ENCODE data around the gene SMNDC1. TPM values are rescaled to one million over a fixed set of nuclear protein-coding genes. Genes with fewer than 3 reads are reported as not detected.
A peak's percentile ranks its signal among the peaks of the same experiment; 100 is the strongest.

Gene SMNDC1
- total RNA-seq, 2 donors from 2014 or later: 8.0 to 11.0 TPM

DNA sequence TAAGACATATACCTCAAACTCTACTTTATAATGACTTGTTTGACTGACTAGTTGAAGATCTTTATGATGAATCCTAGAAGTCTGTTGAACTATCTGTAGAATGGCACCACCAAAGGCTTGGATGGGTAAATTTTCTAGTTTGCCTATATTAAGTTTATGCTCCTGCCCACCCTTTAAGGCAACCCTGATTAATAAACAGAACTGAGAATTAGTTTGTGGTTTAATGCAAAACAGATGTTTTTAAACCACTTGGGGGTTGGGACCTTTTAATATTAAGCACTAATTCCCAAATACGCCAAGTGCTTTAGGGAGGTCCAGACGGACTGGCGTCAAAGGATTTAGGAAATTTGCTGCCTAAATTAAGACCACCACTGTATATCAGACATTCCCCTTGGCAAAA lies 20.5 kb downstream of the SMNDC1 start:
- intact Hi-C loops (cut with DNase I): no loop called here
- no peak overlapping the region for H3K27ac ChIP-seq
- H3K36me3 ChIP-seq: peaks cover 0 to 2% of the 10 kb centered on the region in 2 donors
- no peaks in the 10 kb centered on the region for H3K27me3 ChIP-seq (replicated peaks; ENCODE audit: insufficient read depth)
- H3K4me3 ChIP-seq: no peak overlapping the region
- no peaks in the 10 kb centered on the region for H3K9me3 ChIP-seq
- no peaks in the 10 kb centered on the region for H3K4me1 ChIP-seq (replicated peaks)
- TF ChIP-seq, protein P1, sequence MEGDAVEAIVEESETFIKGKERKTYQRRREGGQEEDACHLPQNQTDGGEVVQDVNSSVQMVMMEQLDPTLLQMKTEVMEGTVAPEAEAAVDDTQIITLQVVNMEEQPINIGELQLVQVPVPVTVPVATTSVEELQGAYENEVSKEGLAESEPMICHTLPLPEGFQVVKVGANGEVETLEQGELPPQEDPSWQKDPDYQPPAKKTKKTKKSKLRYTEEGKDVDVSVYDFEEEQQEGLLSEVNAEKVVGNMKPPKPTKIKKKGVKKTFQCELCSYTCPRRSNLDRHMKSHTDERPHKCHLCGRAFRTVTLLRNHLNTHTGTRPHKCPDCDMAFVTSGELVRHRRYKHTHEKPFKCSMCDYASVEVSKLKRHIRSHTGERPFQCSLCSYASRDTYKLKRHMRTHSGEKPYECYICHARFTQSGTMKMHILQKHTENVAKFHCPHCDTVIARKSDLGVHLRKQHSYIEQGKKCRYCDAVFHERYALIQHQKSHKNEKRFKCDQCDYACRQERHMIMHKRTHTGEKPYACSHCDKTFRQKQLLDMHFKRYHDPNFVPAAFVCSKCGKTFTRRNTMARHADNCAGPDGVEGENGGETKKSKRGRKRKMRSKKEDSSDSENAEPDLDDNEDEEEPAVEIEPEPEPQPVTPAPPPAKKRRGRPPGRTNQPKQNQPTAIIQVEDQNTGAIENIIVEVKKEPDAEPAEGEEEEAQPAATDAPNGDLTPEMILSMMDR (IDR thresholded peaks at IDR 0.05): no peak
- no peak for TF ChIP-seq POLR2A (IDR thresholded peaks at IDR 0.05)
- 95% methylated on average over 3 of the region's 3 CpGs for WGBS
- no peak for DNase-seq (ENCODE audit: low spot score)

GRCh38 chr10:110279407-110279986 lies 25.2 kb downstream of the SMNDC1 start:
- Histone ChIP-seq H3K27me3 (replicated peaks; ENCODE audit: insufficient read depth) (no peaks in the 10 kb centered on the region), H3K4me3 (no peak overlapping the region), H3K36me3 (no peaks in the 10 kb centered on the region), H3K27ac (peak overlapping the region in 1 of 2 donors; percentile 36), H3K9me3 (no peaks in the 10 kb centered on the region), H3K4me1 (replicated peaks) (no peaks in the 10 kb centered on the region)
- intact Hi-C loops (cut with DNase I): loop anchor here (2.0 to 10.0 kb wide), 3 partner anchors 52 to 395 kb away; no protein-coding TSS in a partner anchor
- no peak for TF ChIP-seq POLR2A (IDR thresholded peaks at IDR 0.05)
- peak; percentile 83 for TF ChIP-seq POLR2AphosphoS5 (IDR thresholded peaks at IDR 0.05)
- TF ChIP-seq, protein P1 (IDR thresholded peaks at IDR 0.05): peak; percentile 52 to 87 (median 80)
- DNase-seq (ENCODE audit: low spot score): peak; percentile 62
- WGBS: 26% methylated on average over 6 of the region's 6 CpGs

GRCh38 chr10:110278562-110279406 lies 25.9 kb downstream of the SMNDC1 start:
- no peak for DNase-seq (ENCODE audit: low spot score)
- Histone ChIP-seq H3K27me3 (replicated peaks; ENCODE audit: insufficient read depth) (no peaks in the 10 kb centered on the region), H3K4me3 (no peak overlapping the region), H3K27ac (peak overlapping the region in 1 of 2 donors; percentile 36), H3K36me3 (no peaks in the 10 kb centered on the region), H3K4me1 (replicated peaks) (no peaks in the 10 kb centered on the region), H3K9me3 (no peaks in the 10 kb centered on the region)
- WGBS: 46% methylated on average over 7 of the region's 7 CpGs
- intact Hi-C loops (cut with DNase I): loop anchor here (2.0 to 10.0 kb wide), 3 partner anchors 51 to 394 kb away; no protein-coding TSS in a partner anchor
- no peak for TF ChIP-seq POLR2AphosphoS5 (IDR thresholded peaks at IDR 0.05)
- no peak for TF ChIP-seq POLR2A (IDR thresholded peaks at IDR 0.05)
- TF ChIP-seq, protein P1 (IDR thresholded peaks at IDR 0.05): no peak

DNA sequence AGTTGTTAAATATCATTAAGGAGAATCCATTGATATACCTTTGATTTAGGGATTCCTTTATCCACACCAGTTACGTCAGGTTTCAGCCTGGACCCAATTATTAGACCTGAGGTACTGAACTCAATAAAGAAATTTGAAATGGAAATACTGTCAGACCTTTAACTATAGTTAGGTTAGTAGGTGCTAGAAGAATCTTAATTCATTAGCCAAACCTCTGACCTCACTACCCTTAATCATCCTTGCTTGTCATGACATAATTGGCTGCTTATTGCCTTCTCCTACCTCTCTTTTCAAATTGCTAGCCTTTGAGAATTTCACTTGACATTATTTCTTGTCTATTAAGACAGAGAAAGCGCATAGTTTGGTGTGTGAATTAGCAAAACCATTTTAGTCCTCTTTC lies 27.1 kb downstream of the SMNDC1 start:
- Histone ChIP-seq H3K27me3 (replicated peaks; ENCODE audit: insufficient read depth) (no peaks in the 10 kb centered on the region), H3K4me3 (no peak overlapping the region), H3K36me3 (no peaks in the 10 kb centered on the region), H3K4me1 (replicated peaks) (no peaks in the 10 kb centered on the region), H3K9me3 (no peaks in the 10 kb centered on the region), H3K27ac (no peak overlapping the region)
- TF ChIP-seq POLR2AphosphoS5 (IDR thresholded peaks at IDR 0.05) (no peak), POLR2A (IDR thresholded peaks at IDR 0.05) (no peak)
- TF ChIP-seq, protein P1 (IDR thresholded peaks at IDR 0.05): no peak
- no peak for DNase-seq (ENCODE audit: low spot score)
- WGBS: 93% methylated on average over 2 of the region's 2 CpGs
- intact Hi-C loops (cut with DNase I): loop anchor here (5.0 to 10.0 kb wide), 2 partner anchors 50 to 393 kb away; no protein-coding TSS in a partner anchor
